NCI-H2196 treated with DMSO at 0.1 percent for 48 hours (cell line): ENCODE data around the gene RAD18.

Source experiments
- DNase-seq: peaks from one replicate; lab custom pipeline; 2025; ENCODE audit not compliant: unreplicated experiment; lab: John Stamatoyannopoulos, UW

RAD18 gene

DNA sequence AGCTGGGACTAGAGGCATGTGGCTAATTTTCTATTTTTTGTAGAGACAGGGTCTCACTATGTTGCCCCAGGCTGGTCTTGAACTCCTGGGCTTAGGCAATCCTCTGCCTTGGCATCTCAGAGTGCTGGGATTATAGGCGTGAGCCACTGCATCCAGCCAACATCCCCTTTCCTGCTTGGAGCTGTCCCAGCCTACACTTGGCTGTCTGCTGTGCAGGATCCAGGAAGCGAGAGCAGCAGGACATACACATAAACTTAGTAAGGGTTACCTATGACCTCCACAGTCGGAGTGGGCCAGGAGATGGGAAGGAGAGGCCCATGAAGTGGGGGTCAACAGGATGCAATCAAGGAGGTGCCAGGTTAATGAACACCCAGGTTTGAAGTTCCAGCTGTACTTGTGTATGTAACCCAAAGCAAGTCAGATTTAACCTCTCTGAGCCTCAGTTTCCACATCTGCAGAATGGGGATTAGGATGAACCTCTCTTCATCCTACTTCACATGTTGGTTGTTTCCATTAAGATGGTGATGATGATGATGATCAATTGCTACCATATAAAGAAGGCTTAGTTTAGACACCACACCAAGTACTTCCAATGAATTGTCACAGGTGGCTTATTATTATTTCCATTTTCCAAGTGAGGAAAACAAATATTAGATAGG lies 124.4 kb downstream of the RAD18 start:
- DNase-seq: no peak

DNA sequence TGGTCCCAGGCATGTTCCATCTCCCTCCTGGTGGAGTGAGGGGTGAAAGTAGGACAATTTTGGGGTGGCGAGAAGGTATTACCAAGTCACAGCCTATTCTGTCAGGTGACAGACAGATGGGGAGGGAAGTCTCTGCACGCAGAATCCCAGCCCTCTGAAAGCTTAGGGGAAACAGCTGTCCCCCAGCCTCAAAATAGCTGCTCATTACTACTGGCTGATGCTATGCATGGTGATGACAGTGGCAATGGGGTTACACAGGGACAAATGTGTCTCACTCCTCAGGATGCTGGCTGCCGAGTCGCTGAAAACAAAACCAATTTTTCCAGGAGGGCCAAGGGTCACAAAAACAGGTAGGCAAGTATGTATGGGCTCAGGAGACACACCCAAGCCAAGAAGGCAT lies 125.0 kb downstream of the RAD18 start:
- DNase-seq: no peak

DNA sequence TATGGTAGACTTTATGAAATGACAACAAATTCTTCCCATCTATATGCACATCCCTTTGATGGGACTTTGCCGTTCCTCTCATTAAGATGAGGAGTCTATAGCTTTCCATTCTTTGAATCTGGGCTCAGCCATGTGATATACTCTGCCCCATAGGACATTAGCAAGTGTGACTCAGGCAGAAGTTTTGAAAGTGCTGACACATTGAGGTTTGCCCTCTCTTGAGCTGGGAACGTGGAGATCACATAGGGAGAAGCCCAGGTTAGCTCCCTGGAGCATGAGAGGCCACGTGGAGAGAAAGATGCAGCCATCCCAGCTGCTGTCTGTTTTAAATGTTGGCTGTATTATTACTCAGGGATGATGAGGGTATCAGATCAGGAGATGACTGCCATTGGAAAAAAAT lies 126.1 kb downstream of the RAD18 start:
- DNase-seq: no peak

DNA sequence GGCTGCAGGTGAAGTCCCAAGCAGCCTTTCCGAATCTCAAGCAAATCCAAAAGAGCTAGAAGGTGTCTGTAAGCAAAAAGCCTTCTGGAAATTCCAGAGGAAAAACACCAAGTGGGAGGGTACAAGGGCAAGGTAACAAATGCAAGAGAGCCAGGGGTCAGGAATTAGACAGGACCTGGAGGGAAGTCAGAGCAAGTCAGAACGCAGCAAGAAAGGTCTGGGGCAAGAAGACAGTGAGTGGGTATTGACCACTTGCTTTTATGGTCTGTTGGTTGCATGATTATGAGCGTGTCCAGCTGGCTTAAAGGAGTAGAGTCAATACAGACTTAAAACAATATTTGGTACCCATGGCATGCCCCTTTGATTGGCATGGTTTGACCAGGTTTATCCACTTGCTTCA lies 127.2 kb downstream of the RAD18 start:
- DNase-seq: no peak

DNA sequence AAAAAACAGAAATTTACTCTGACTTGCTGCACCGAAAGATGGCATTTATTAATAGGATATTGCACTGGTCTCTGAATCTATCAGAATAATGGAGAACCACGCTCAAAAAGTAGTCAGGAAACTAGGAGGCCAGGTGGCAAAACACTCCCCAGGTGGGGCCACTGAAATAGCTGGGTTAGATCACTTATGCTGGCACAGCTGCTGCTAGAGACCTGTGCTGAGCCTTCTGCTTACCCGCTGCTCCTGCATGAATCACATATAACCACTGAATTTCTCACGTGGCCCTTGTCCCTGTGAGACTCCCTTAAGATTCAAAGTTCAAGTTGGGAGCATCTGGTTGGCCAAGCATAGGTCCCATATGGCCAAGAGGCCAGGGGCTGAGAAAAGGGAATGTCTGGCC lies 127.9 kb downstream of the RAD18 start:
- no peak for DNase-seq

DNA sequence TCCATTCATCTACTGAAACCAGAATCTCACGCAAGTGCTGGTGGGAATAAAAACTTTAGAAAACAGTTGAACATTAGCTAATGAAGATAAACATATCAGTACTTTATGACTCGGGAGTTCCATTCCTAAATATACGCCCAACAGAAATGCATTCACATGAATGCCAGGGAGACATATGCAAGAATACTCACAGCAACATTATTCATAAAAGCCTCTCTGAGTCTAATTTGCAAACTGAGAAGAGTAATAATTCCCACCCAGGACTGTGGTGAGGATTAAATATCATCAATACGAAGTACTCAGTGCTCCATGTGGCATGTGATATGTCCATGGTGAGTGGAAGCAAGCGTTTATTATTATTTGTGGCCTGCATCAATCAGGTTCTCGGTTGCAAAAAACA lies 128.3 kb downstream of the RAD18 start:
- no peak for DNase-seq

DNA sequence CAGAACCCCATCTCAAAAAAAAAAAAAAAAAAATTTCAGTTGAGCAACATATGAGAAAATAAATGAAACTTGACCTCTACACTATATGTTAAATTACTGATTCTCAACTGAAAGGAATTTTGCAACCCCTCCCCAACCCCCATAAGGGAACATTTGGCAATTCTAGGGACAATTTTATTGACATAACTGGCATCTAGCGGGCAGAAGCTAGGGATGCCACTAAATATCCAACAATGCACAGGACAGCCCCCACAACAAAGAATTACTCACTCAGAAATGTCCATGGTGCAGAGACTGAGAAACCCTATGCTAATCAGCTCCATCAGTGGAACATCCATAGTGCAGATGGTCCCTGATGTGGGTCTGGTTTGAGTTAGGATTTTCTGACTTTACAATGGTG lies 135.6 kb downstream of the RAD18 start:
- DNase-seq: no peak
